ENCODE measurements around the gene COL4A2. TPM values are rescaled to one million over a fixed set of nuclear protein-coding genes. Genes with fewer than 3 reads are reported as not detected.

The COL4A2 gene
- total and polyA plus RNA-seq, 7 experiments from 2014 or later, result 0.05 TPM; not detected in 6

DNA sequence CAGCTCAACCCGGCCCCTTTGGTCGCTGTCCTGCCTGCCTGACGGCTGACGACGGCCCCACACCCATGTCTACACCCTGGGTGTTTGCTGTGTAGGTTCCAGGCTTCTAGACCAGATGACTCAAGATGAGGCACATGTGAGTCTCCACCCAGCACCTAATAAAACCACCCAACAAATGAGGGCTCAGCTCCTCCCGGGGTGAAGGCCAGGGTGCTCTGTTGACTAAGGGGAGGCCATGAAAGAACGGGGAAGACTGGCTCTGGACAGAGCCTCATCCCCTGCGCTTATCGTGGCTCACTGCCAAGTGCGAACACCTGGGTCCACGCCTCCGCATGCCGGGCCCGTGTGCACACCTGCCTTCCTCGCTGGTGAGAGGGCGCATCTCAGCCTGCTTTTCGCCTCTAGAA lies 39.6 kb downstream of the COL4A2 start:
- Mint-ChIP-seq H3K27me3 (peaks cover 0 to 30% (median 0%) of the 10 kb centered on the region in 5 donors), H3K36me3 (no peaks in the 10 kb centered on the region), H3K9me3 (peaks cover 0 to 5% (median 0%) of the 10 kb centered on the region in 11 donors), H3K4me1 (peaks cover 0 to 4% (median 2%) of the 10 kb centered on the region in 7 donors), H3K4me3 (no peak overlapping the region), H3K27ac (no peak overlapping the region)
- no peaks in the 10 kb centered on the region for H3K4me1 ChIP-seq (ENCODE audit: control insufficient read depth in 2 of 2, insufficient read depth in 2 of 2, low read length in 2 of 2)
- CTCF ChIA-PET, result no interaction called here
- no peak overlapping the region for H3K27ac ChIP-seq (ENCODE audit: low read depth, low read length)
- POLR2A ChIA-PET, result no interaction called here
- intact Hi-C loops (cut with micrococcal nuclease), result no loop called here
- H3K9me3 ChIP-seq (ENCODE audit: control insufficient read depth in 2 of 3, low read length in 3 of 3), result no peaks in the 10 kb centered on the region
- ATAC-seq, result no peak
- H3K36me3 ChIP-seq (ENCODE audit: control insufficient read depth in 2 of 3, insufficient read depth in 3 of 3, low read length in 3 of 3), result no peaks in the 10 kb centered on the region
- H3K4me3 ChIP-seq (ENCODE audit: low read length), result no peak overlapping the region
- no peak for DNase-seq
- H3K27me3 ChIP-seq (ENCODE audit: control insufficient read depth in 2 of 2, insufficient read depth in 2 of 2, low read length in 2 of 2), result no peaks in the 10 kb centered on the region

DNA sequence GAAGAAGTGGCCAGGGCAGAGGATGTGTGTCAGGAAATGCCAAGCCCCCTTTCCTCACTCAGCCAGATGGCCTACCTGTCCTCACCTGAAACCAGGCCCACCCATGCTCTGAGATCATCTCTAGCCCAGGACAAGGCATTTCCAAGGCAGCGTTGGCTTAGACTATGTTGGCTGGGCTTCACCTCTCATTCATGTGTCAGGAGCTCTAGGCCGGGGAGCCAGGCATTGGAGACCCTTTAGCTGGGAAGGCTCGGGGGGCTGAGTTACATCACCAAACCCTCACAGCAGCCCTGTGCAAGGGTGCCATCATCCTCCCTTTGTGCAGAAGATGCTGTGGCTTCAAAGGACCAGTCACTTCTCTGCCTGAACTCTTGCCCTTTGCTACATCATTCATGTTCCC lies 40.0 kb downstream of the COL4A2 start:
- POLR2A ChIA-PET, result no interaction called here
- ATAC-seq (no peak), DNase-seq (no peak)
- peaks cover 0 to 26% (median 0%) of the 10 kb centered on the region in 5 donors for H3K27me3 Mint-ChIP-seq
- H3K27ac Mint-ChIP-seq, result no peak overlapping the region
- Histone ChIP-seq H3K27ac (ENCODE audit: low read depth, low read length) (no peak overlapping the region), H3K4me3 (ENCODE audit: low read length) (no peak overlapping the region), H3K4me1 (ENCODE audit: control insufficient read depth in 2 of 2, insufficient read depth in 2 of 2, low read length in 2 of 2) (no peaks in the 10 kb centered on the region), H3K9me3 (ENCODE audit: control insufficient read depth in 2 of 3, low read length in 3 of 3) (no peaks in the 10 kb centered on the region), H3K27me3 (ENCODE audit: control insufficient read depth in 2 of 2, insufficient read depth in 2 of 2, low read length in 2 of 2) (no peaks in the 10 kb centered on the region), H3K36me3 (ENCODE audit: control insufficient read depth in 2 of 3, insufficient read depth in 3 of 3, low read length in 3 of 3) (no peaks in the 10 kb centered on the region)
- CTCF ChIA-PET, result no interaction called here
- intact Hi-C loops (cut with micrococcal nuclease), result no loop called here
- H3K4me1 Mint-ChIP-seq, result no peaks in the 10 kb centered on the region
- peaks cover 0 to 5% (median 0%) of the 10 kb centered on the region in 11 donors for H3K9me3 Mint-ChIP-seq
- no peak overlapping the region for H3K4me3 Mint-ChIP-seq
- H3K36me3 Mint-ChIP-seq, result no peaks in the 10 kb centered on the region

DNA sequence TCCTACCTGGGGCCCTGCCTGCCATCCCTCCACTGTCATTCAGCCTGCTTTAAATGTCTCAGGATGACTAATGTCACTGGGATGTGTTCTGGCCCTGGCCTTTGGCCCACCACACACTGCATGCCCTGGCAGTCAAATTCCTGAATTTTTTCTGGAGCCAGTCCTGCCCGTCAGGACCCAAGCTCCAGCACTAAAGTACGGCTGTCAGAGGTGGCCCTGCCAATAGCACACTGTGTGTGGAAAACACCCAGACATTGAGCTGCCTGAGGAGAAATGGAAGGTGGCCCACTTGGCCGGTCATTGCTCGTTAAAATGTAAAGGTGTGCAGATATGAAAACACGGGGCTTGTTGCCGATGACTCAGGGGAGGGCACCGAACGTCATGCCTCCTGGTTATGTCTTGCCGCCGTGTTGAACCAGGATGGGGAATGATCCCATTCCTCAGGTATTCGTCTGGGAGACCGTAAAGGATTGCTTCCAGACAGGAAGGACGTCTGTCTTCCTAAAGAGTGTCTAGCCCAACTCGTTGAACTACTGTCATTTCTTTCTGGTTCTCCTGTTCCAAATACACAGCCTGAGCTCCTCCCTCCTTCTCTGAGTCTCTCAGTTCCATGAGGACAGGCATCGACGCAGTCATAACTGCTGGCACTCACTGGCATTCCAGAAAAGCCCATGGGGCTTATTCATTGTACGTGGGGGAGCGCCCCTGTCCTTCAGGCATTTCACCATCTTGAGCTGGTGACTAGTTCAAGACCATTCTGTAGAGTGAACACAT lies 40.6 kb downstream of the COL4A2 start:
- no peaks in the 10 kb centered on the region for H3K36me3 ChIP-seq (ENCODE audit: control insufficient read depth in 2 of 3, insufficient read depth in 3 of 3, low read length in 3 of 3)
- no peak overlapping the region for H3K4me3 ChIP-seq (ENCODE audit: low read length)
- no peak overlapping the region for H3K27ac Mint-ChIP-seq
- H3K9me3 ChIP-seq (ENCODE audit: control insufficient read depth in 2 of 3, low read length in 3 of 3), result no peaks in the 10 kb centered on the region
- no peaks in the 10 kb centered on the region for H3K4me1 ChIP-seq (ENCODE audit: control insufficient read depth in 2 of 2, insufficient read depth in 2 of 2, low read length in 2 of 2)
- H3K4me1 Mint-ChIP-seq, result no peaks in the 10 kb centered on the region
- peaks cover 0 to 23% (median 0%) of the 10 kb centered on the region in 5 donors for H3K27me3 Mint-ChIP-seq
- H3K4me3 Mint-ChIP-seq, result no peak overlapping the region
- ChIA-PET CTCF (no interaction called here), POLR2A (no interaction called here)
- H3K36me3 Mint-ChIP-seq, result no peaks in the 10 kb centered on the region
- no peak for DNase-seq
- no peaks in the 10 kb centered on the region for H3K27me3 ChIP-seq (ENCODE audit: control insufficient read depth in 2 of 2, insufficient read depth in 2 of 2, low read length in 2 of 2)
- intact Hi-C loops (cut with micrococcal nuclease), result no loop called here
- H3K9me3 Mint-ChIP-seq, result peaks cover 0 to 5% (median 0%) of the 10 kb centered on the region in 11 donors
- no peak for ATAC-seq
- H3K27ac ChIP-seq (ENCODE audit: low read depth, low read length), result no peak overlapping the region

- no peak for DNase-seq
- intact Hi-C loops (cut with micrococcal nuclease), result no loop called here
- Histone ChIP-seq H3K27me3 (ENCODE audit: control insufficient read depth in 2 of 2, insufficient read depth in 2 of 2, low read length in 2 of 2) (no peaks in the 10 kb centered on the region), H3K4me1 (ENCODE audit: control insufficient read depth in 2 of 2, insufficient read depth in 2 of 2, low read length in 2 of 2) (no peaks in the 10 kb centered on the region), H3K36me3 (ENCODE audit: control insufficient read depth in 2 of 3, insufficient read depth in 3 of 3, low read length in 3 of 3) (no peaks in the 10 kb centered on the region), H3K9me3 (ENCODE audit: control insufficient read depth in 2 of 3, low read length in 3 of 3) (no peaks in the 10 kb centered on the region), H3K27ac (ENCODE audit: low read depth, low read length) (no peak overlapping the region), H3K4me3 (ENCODE audit: low read length) (no peak overlapping the region)
- Mint-ChIP-seq H3K9me3 (peaks cover 0 to 5% (median 0%) of the 10 kb centered on the region in 11 donors), H3K36me3 (no peaks in the 10 kb centered on the region), H3K27ac (no peak overlapping the region), H3K27me3 (peaks cover 0 to 19% (median 4%) of the 10 kb centered on the region in 5 donors), H3K4me3 (no peak overlapping the region), H3K4me1 (no peaks in the 10 kb centered on the region)
- CTCF ChIA-PET, result no interaction called here
- no peak for ATAC-seq
- POLR2A ChIA-PET, result no interaction called here
These were observed 41.4 kb downstream of the COL4A2 start for GRCh38 chr13:110348309-110349105.

GRCh38 chr13:110349239-110349638 lies 42.2 kb downstream of the COL4A2 start:
- no peaks in the 10 kb centered on the region for H3K36me3 Mint-ChIP-seq
- ChIA-PET CTCF (no interaction called here), POLR2A (no interaction called here)
- Histone ChIP-seq H3K9me3 (ENCODE audit: control insufficient read depth in 2 of 3, low read length in 3 of 3) (no peaks in the 10 kb centered on the region), H3K27me3 (ENCODE audit: control insufficient read depth in 2 of 2, insufficient read depth in 2 of 2, low read length in 2 of 2) (no peaks in the 10 kb centered on the region), H3K4me1 (ENCODE audit: control insufficient read depth in 2 of 2, insufficient read depth in 2 of 2, low read length in 2 of 2) (no peaks in the 10 kb centered on the region), H3K36me3 (ENCODE audit: control insufficient read depth in 2 of 3, insufficient read depth in 3 of 3, low read length in 3 of 3) (no peaks in the 10 kb centered on the region), H3K27ac (ENCODE audit: low read depth, low read length) (no peak overlapping the region), H3K4me3 (ENCODE audit: low read length) (no peak overlapping the region)
- H3K27ac Mint-ChIP-seq, result no peak overlapping the region
- H3K4me1 Mint-ChIP-seq, result no peaks in the 10 kb centered on the region
- intact Hi-C loops (cut with micrococcal nuclease), result no loop called here
- no peak for DNase-seq
- H3K27me3 Mint-ChIP-seq, result peaks cover 0 to 17% (median 4%) of the 10 kb centered on the region in 5 donors
- peaks cover 0 to 5% (median 0%) of the 10 kb centered on the region in 11 donors for H3K9me3 Mint-ChIP-seq
- H3K4me3 Mint-ChIP-seq, result no peak overlapping the region
- no peak for ATAC-seq

DNA sequence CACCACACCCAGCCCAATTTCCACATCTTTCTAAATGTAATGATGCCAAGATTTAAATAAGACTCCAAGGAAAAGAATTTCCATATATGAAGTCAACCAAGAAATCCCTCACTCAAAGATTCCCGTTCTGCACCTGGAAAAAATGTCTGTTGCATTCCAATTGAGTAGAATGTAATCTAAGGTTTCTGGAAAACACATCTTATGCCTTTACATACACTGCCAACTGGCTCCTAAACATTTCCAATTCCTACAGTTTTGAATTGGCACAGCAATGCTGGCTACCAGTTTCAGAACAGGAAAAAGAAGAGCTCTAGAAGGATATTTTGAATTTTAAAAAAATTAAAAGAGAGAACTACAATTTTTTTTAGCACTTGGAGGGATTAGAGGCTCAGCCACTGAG lies 43.0 kb downstream of the COL4A2 start:
- no peaks in the 10 kb centered on the region for H3K36me3 Mint-ChIP-seq
- H3K9me3 Mint-ChIP-seq, result no peaks in the 10 kb centered on the region
- H3K27ac Mint-ChIP-seq, result no peak overlapping the region
- DNase-seq (no peak), ATAC-seq (no peak)
- Histone ChIP-seq H3K4me3 (ENCODE audit: low read length) (no peak overlapping the region), H3K36me3 (ENCODE audit: control insufficient read depth in 2 of 3, insufficient read depth in 3 of 3, low read length in 3 of 3) (no peaks in the 10 kb centered on the region), H3K4me1 (ENCODE audit: control insufficient read depth in 2 of 2, insufficient read depth in 2 of 2, low read length in 2 of 2) (no peaks in the 10 kb centered on the region), H3K27ac (ENCODE audit: low read depth, low read length) (no peak overlapping the region), H3K27me3 (ENCODE audit: control insufficient read depth in 2 of 2, insufficient read depth in 2 of 2, low read length in 2 of 2) (no peaks in the 10 kb centered on the region), H3K9me3 (ENCODE audit: control insufficient read depth in 2 of 3, low read length in 3 of 3) (no peaks in the 10 kb centered on the region)
- POLR2A ChIA-PET, result no interaction called here
- no peaks in the 10 kb centered on the region for H3K4me1 Mint-ChIP-seq
- intact Hi-C loops (cut with micrococcal nuclease), result no loop called here
- H3K27me3 Mint-ChIP-seq, result peaks cover 0 to 16% (median 4%) of the 10 kb centered on the region in 5 donors
- CTCF ChIA-PET, result no interaction called here
- H3K4me3 Mint-ChIP-seq, result no peak overlapping the region
